HepG2 (cell line): ENCODE measurements around the gene RPS8. TPM values are rescaled to one million over a fixed set of nuclear protein-coding genes. Genes with fewer than 3 reads are reported as not detected.
A peak's percentile ranks its signal among the peaks of the same experiment; 100 is the strongest.

Experiments
- ATAD3A ChIP-seq: sonication (generic); formaldehyde crosslinking; IDR thresholded peaks from 2 replicates; pipeline ENCODE4 v1.4.0; 2020; ENCODE audit warnings: missing genetic modification reagents
- BORCS8-MEF2B ChIP-seq: sonication (generic); formaldehyde crosslinking; IDR thresholded peaks from 2 replicates; pipeline ENCODE4 v1.8.0; 2022; ENCODE audit warnings: mild to moderate bottlenecking, missing genetic modification reagents
- CAMTA2 ChIP-seq: sonication (generic); formaldehyde crosslinking; IDR thresholded peaks from 2 replicates; pipeline ENCODE4 v1.4.0; 2020; ENCODE audit warnings: mild to moderate bottlenecking, missing genetic modification reagents, borderline replicate concordance
- ETV5 ChIP-seq: IDR thresholded peaks from 2 replicates; pipeline ENCODE4 v1.6.1; 2018; ENCODE audit warnings: missing biosample characterization, missing genetic modification reagents, inconsistent platforms, borderline replicate concordance
- HOXA3 ChIP-seq: sonication (generic); formaldehyde crosslinking; IDR thresholded peaks from 2 replicates; pipeline ENCODE4 v1.5.0; 2020; ENCODE audit warnings: missing genetic modification reagents
- KDM2A ChIP-seq: sonication (generic); formaldehyde crosslinking; IDR thresholded peaks from 2 replicates; pipeline ENCODE4 v1.4.0; 2020; ENCODE audit warnings: low read depth, missing genetic modification reagents, borderline replicate concordance
- MAZ ChIP-seq, 2 experiments: sonication (generic) in 1 of 2; formaldehyde crosslinking in 1 of 2; IDR thresholded peaks; 2 replicates each; pipeline versions ENCODE4 v1.5.0 to v1.6.1; 2012 to 2020; ENCODE audit warnings: low read depth in 2 of 2, mild to moderate bottlenecking in 2 of 2, borderline replicate concordance in 1 of 2, improper control_type of control experiment in 1 of 2, low read length in 1 of 2, missing genetic modification reagents in 1 of 2, moderate library complexity in 1 of 2
- RFXAP ChIP-seq: sonication (generic); formaldehyde crosslinking; IDR thresholded peaks from 2 replicates; pipeline ENCODE4 v1.4.0; 2020; ENCODE audit warnings: missing genetic modification reagents, borderline replicate concordance
- RNF219 ChIP-seq: sonication (generic); formaldehyde crosslinking; IDR thresholded peaks from 2 replicates; pipeline ENCODE4 v1.5.0; 2020; ENCODE audit warnings: mild to moderate bottlenecking, missing genetic modification reagents
- RXRA ChIP-seq: sonication (generic); formaldehyde crosslinking; IDR thresholded peaks from 2 replicates; pipeline ENCODE4 v1.5.1; 2020; ENCODE audit warnings: missing genetic modification reagents
- SMYD3 ChIP-seq: sonication (generic); formaldehyde crosslinking; IDR thresholded peaks from 2 replicates; pipeline ENCODE4 v1.8.1; 2023; ENCODE audit warnings: mild to moderate bottlenecking, missing genetic modification reagents
- TAF1 ChIP-seq: sonication (generic); formaldehyde crosslinking; IDR thresholded peaks from 2 replicates; pipeline ENCODE4 v1.4.0; 2020; ENCODE audit warnings: missing genetic modification reagents
- YEATS4 ChIP-seq: sonication (generic); formaldehyde crosslinking; IDR thresholded peaks from 2 replicates; pipeline ENCODE4 v1.4.0; 2020; ENCODE audit warnings: missing genetic modification reagents, borderline replicate concordance
- ZBTB7A ChIP-seq: sonication (generic); formaldehyde crosslinking; IDR thresholded peaks from 2 replicates; pipeline ENCODE4 v1.8.0; 2022; ENCODE audit warnings: mild to moderate bottlenecking, missing genetic modification reagents
- ZNF280B ChIP-seq: sonication (generic); formaldehyde crosslinking; IDR thresholded peaks from 2 replicates; pipeline ENCODE4 v1.5.0; 2020; ENCODE audit warnings: missing genetic modification reagents, mild to moderate bottlenecking, borderline replicate concordance
- ZNF740 ChIP-seq: sonication (generic); formaldehyde crosslinking; IDR thresholded peaks from 2 replicates; pipeline ENCODE4 v1.4.0; 2020; ENCODE audit warnings: missing genetic modification reagents
- ZNF766 ChIP-seq: sonication (generic); formaldehyde crosslinking; IDR thresholded peaks from 2 replicates; pipeline ENCODE4 v1.5.0; 2020; ENCODE audit warnings: missing genetic modification reagents, borderline replicate concordance
- polyA plus RNA-seq, 8 experiments: library from polyadenylated mRNA; depleted of rRNA in 3 of 8; stranded (reverse) in 7 of 8; unstranded in 1 of 8; fragments of >200 nt; fragmentation: Illumina TruSeq in 4 of 8; extraction: Trizol in 4 of 8; gene quantifications; 2 replicates each; pipeline versions ENCODE4 v1.2.1 to v1.2.3, GENCODE V29; 2011 to 2016; ENCODE audit warnings: low read depth in 4 of 8, missing spikeins in 1 of 8, mixed read lengths in 1 of 8; ENCODE audit not compliant: insufficient read depth in 1 of 8
- total RNA-seq, 5 experiments: library from RNA; depleted of rRNA; stranded (reverse); fragments of >200 nt; fragmentation: Illumina TruSeq; extraction: Trizol; gene quantifications; 2 replicates each; pipeline ENCODE4 v1.2.3, GENCODE V29; 2016; ENCODE audit warnings: low read depth in 1 of 5
- TF ChIP-seq, protein P1 (sequence below): sonication (generic); formaldehyde crosslinking; IDR thresholded peaks from 2 replicates; pipeline ENCODE4 v1.4.0; 2020; ENCODE audit warnings: mild to moderate bottlenecking, missing genetic modification reagents
- TF ChIP-seq, protein P2 (sequence below): sonication (generic); formaldehyde crosslinking; IDR thresholded peaks from 2 replicates; pipeline ENCODE4 v1.8.0; 2022; ENCODE audit warnings: missing genetic modification reagents, mild to moderate bottlenecking, inconsistent platforms, borderline replicate concordance

Gene RPS8
- total and polyA plus RNA-seq, 2 of the 13 experiments (the other 11 are each of a cell fraction or from before 2014, with no cell fraction given): 2,628 to 2,822 TPM

- TF ChIP-seq, protein P1, sequence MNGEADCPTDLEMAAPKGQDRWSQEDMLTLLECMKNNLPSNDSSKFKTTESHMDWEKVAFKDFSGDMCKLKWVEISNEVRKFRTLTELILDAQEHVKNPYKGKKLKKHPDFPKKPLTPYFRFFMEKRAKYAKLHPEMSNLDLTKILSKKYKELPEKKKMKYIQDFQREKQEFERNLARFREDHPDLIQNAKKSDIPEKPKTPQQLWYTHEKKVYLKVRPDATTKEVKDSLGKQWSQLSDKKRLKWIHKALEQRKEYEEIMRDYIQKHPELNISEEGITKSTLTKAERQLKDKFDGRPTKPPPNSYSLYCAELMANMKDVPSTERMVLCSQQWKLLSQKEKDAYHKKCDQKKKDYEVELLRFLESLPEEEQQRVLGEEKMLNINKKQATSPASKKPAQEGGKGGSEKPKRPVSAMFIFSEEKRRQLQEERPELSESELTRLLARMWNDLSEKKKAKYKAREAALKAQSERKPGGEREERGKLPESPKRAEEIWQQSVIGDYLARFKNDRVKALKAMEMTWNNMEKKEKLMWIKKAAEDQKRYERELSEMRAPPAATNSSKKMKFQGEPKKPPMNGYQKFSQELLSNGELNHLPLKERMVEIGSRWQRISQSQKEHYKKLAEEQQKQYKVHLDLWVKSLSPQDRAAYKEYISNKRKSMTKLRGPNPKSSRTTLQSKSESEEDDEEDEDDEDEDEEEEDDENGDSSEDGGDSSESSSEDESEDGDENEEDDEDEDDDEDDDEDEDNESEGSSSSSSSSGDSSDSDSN (CRISPR knock-in tag): peak; percentile 28; the same call in 1 of the 2 replicates
- TF ChIP-seq ZNF280B (CRISPR knock-in tag) (peak; percentile 66; the same call in 1 of the 2 replicates), ZNF766 (CRISPR knock-in tag) (0 out of 2 replicates have a peak, but pooled peaks have one; percentile 21), KDM2A (peak; percentile 7), RFXAP (CRISPR knock-in tag) (0 out of 2 replicates have a peak, but pooled peaks have one; percentile 6), HOXA3 (CRISPR knock-in tag) (no peak; the same call in 1 of the 2 replicates), ATAD3A (CRISPR knock-in tag) (no peak), ZBTB7A (peak; percentile 37; the same call in 1 of the 2 replicates), ZNF740 (peak; percentile 27; the same call in 1 of the 2 replicates), RNF219 (CRISPR knock-in tag) (0 out of 2 replicates have a peak, but pooled peaks have one; percentile 13), BORCS8-MEF2B (CRISPR knock-in tag) (0 out of 2 replicates have a peak, but pooled peaks have one; percentile 62), YEATS4 (CRISPR knock-in tag) (0 out of 2 replicates have a peak, but pooled peaks have one; percentile 21), RXRA (CRISPR knock-in tag) (no peak), ETV5 (CRISPR knock-in tag) (no peak), TAF1 (CRISPR knock-in tag) (peak; percentile 71), SMYD3 (CRISPR knock-in tag) (no peak), MAZ (IDR thresholded peaks at IDR 0.05; ENCODE audit: borderline replicate concordance, low read depth, low read length) (no peak), MAZ (CRISPR knock-in tag; IDR thresholded peaks at IDR 0.05; ENCODE audit: low read depth) (peak; percentile 43; the same call in 1 of the 2 replicates), CAMTA2 (CRISPR knock-in tag) (no peak; the same call in 1 of the 2 replicates)
- TF ChIP-seq, protein P2, sequence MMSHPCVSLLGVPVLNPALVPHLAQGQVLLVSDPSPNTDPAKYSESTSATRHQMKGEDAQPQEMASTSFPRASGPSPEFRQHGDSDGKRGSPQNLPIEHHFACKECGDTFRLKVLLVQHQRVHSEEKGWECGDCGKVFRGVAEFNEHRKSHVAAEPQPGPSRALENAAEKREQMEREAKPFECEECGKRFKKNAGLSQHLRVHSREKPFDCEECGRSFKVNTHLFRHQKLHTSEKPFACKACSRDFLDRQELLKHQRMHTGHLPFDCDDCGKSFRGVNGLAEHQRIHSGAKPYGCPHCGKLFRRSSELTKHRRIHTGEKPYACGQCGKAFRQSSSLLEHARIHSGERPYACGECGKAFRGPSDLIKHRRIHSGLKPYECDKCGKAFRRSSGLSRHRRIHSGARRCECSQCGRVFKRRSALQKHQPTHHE: 0 out of 2 replicates have a peak, but pooled peaks have one; percentile 64
Observed at GRCh38 chr1:44820328-44821239, 45.2 kb downstream of the RPS8 start (continued).
